Stimulated activated CD8-positive, alpha-beta memory T cell treated with anti-CD3 and anti-CD28 coated beads, Interleukin-7, amount 100 ng/mL, for 24 hours (primary cell): ENCODE results near the gene ACER2.
"Not testable (repeated sequence)": the region's sequence is repeated elsewhere in the genome, so short reads cannot be mapped to it uniquely, and the experiment has no call there.

Experiments
- DNase-seq: peaks from one replicate; pipeline ENCODE4 v3.0.0-alpha.2; 2020; ENCODE audit warnings: low read depth

The ACER2 gene

DNA sequence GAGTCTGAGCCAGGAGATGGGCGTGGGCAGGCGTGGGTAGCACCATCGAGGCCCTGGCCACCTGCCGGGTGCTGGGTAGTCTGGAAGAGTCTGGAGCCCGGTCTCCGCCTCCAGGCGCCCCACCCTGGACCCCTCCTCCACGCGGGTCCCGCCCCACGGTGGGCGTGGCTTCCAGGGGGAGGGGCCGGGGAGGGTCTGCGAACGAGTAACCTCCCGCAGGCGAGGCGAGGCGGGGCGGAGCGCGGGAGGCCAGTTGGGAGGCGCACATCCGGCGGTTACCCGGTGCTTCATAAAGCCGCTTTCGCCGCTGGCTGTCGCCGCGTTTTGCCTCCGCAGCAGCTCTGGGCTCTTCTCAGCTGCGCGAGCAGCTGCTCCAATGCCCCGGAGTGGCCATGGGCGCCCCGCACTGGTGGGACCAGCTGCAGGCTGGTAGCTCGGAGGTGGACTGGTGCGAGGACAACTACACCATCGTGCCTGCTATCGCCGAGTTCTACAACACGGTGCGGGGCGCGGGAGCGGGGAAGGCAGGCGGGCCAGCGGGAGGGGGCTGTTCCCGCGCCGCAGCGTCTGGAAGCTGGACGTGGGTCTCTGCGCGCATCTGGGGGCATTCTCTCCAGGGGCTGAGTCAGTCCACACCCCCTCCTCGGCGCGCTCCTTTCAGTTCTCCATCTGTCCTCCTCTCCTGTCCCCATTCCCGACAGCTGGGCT lies at the start of gene ACER2:
Gene ACER2, plus strand, starts transcription at position 317 of the 708 bp plus-strand sequence. Its CDS starts 76 bp downstream, at position 393.
- DNase-seq: peak; percentile 85

DNA sequence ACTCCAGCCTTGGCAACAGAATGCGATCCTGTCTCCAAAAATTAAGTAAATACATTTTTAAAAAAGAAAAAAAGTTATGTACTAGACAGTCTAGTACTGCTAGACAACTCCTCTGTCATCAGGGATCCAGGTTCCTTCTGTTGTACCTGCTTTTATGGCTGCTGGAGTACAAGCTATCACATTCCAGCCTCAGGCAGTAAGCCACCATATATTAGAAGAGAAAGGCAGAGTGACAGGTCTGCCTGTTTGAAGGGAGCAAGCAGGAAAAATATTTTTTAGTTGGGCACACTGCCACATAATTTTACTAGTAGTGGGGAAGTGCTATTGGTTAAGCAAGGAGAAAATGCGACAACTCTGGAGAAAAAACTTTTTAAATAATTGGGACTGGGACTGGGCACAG lies 39.7 kb upstream of the ACER2 start:
- DNase-seq: no peak

DNA sequence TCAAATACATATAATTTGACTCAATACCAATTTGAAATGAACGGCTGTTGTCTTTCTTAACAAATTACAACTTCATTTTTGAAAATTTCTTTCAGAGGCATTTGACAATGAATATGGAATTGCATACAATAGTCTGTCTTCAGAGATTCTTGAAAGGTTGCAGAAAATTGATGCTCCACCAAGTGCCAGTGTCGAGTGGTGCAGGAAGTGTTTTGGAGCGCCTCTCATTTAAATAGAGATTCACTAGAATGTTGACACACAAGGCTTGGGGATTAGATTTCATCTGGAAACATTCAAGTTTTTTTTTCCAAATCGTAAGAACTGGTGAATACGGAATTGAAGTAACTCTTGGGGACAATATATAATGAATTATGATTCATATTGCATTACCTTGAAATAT lies 36.9 kb upstream of the ACER2 start:
- no peak for DNase-seq

DNA sequence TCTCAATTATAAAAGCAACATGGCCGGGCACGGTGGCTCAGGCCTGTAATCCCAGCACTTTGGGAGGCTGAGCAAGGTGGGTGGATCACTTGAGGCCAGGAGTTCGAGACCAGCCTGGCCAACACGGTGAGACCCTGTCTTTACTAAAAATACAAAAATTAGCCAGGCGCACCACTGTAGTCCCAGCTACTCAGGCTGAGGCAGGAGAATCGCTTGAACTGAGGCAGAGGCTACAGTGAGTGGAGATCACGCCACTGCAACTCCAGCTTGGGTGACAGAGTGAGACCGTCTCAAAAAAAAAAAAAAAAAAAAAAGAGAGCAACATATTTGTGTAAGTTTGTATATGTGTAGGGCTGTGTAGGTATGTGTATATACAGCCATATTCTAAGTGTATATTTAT lies 36.2 kb upstream of the ACER2 start:
- no peak for DNase-seq

DNA sequence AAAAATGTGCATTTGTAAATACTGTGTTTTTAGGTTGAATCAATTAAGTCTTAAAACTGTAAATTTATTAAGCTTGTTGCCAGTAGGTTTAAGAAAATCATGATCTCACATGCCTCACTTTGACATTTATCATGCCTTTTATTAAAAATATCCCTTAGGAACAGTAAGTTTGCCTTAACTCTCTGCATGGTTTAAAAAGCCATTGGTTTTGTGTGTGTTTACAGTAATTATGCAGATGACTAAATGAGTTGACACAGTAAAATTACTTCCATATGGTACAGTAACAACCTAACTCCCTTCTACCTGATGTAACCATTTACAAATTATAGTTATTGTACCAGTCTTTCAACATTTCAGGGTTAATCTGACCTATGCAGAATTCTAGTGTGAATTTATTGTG lies 35.3 kb upstream of the ACER2 start:
- DNase-seq: no peak

GRCh38 chr9:19375538-19375937 lies 33.3 kb upstream of the ACER2 start:
- no peak for DNase-seq

- DNase-seq: no peak
Measured at GRCh38 chr9:19376931-19377330, 31.9 kb upstream of the ACER2 start.

DNA sequence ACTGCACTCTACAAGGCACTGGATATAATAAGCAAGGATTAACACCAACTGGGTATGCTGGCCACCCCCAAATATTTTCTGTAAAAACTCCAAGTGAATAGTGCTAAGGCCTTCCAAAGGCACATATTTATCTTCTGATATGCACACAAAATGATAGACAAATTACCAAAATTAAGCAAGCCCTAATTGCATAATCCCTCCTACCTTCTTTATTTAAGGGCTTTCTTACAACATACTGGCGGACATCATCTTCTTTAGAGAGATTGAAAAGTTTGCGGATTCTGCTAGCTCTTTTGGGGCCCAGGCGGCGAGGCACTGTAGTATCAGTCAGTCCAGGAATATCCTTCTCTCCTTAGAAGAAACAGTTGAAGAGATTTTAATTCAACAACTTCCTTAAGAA lies 30.6 kb upstream of the ACER2 start:
- DNase-seq: no peak

GRCh38 chr9:19378647-19379046 lies 30.2 kb upstream of the ACER2 start:
- DNase-seq: no peak

- DNase-seq: no peak
Measured at GRCh38 chr9:19379283-19379682, 29.5 kb upstream of the ACER2 start.

- DNase-seq: no peak
Measured at GRCh38 chr9:19379697-19380046, 29.1 kb upstream of the ACER2 start.

DNA sequence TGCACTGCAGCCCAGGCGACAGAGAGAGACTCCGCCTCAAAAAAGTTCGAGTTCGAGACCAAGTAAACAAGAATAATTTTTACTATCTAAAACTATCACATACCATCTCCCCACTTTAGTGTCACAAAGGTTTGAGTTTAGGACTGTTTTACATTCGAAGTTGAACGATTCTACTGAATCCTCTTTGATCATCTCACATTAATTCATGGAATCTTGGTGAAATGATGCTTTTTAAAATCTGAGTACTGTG lies 28.1 kb upstream of the ACER2 start:
- no peak for DNase-seq

GRCh38 chr9:19381656-19382055 lies 27.2 kb upstream of the ACER2 start:
- DNase-seq: no peak

GRCh38 chr9:19385212-19385611 lies 23.6 kb upstream of the ACER2 start:
- DNase-seq: not testable (repeated sequence)

DNA sequence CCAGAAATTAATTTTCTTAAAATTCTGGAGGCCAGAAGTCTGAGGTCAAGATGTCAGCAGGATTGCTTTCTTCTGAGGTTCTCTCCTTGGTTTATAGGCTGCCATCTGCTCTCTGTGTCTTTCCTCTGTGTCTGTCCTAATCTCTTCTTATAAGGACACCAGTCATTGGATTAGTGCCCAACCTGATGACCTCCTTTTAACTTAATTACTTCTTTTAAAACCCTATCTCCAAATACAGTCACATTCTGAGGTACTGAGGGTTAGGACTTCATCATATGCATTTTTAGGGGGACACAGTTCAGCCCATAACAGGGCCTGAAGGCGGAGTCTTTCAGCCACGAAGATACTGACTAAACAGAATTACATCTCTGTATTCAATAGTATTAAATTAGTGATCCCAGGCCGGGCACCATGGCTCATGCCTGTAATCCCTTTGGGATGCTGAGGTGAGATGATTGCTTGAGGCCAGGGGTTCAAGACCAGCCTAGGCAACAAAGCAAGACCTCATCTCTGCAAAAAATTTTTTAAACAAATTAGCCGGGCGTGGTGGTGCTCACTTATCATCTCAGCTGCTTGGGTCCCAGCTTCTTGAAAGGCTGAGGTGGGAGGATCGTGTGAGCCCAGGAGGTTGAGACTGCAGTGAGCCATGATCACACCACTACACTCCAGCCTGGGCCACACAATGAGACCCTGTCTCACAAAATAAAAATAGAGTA lies 22.9 kb upstream of the ACER2 start:
- DNase-seq: no peak

- no peak for DNase-seq
Measured at GRCh38 chr9:19386502-19387044, 22.2 kb upstream of the ACER2 start.

GRCh38 chr9:19387317-19387716 lies 21.5 kb upstream of the ACER2 start:
- DNase-seq: no peak

DNA sequence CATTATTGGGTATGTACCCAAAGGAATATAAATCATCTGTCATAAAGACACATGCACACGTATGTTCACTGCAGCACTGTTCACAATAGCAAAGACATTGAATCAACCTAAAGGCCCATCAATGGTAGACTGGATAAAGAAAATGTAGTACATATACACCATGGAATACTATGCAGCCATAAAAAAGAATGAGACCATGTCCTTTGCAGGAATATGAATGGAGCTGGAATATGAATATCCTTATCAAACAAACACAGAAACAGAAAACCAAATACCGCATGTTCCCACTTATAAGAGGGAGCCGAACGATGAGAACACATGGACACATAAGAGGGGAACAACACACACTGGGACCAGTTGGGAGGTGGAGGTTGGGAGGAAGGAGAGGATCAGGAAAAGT lies 19.3 kb upstream of the ACER2 start:
- DNase-seq: not testable (repeated sequence)

- DNase-seq: no peak
Measured at GRCh38 chr9:19397845-19398244, 11.0 kb upstream of the ACER2 start.

GRCh38 chr9:19403231-19403630 lies 5.6 kb upstream of the ACER2 start:
- DNase-seq: not testable (repeated sequence)

GRCh38 chr9:19404283-19405075 lies 4.3 kb upstream of the ACER2 start:
- no peak for DNase-seq

- no peak for DNase-seq
Measured at GRCh38 chr9:19405771-19406170, 3.0 kb upstream of the ACER2 start.

GRCh38 chr9:19408316-19408692 lies 505 bp upstream of the ACER2 start:
- no peak for DNase-seq
